Stomach (tissue), 4 donors: ENCODE data around the gene MAGI2.

Experiments used
- POLR2A ChIP-seq, 4 donors: fragments of 450-650 bp; IDR thresholded peaks; one replicate each; pipeline ENCODE4 v1.6.1; 2016; ENCODE audit warnings: antibody characterized with exemption in 4 of 4, control low read depth in 2 of 4, mild to moderate bottlenecking in 1 of 4, moderate library complexity in 1 of 4
- POLR2AphosphoS5 ChIP-seq, 3 donors: sonication (generic); formaldehyde crosslinking; IDR thresholded peaks; one replicate each; pipeline ENCODE4 v1.6.1; 2016; ENCODE audit warnings: antibody characterized with exemption in 3 of 3
- TF ChIP-seq, protein P1 (sequence below), 7 experiments: fragments of 450-650 bp in 4 of 7; fragments of 200-600 bp in 3 of 7; sonication (generic) in 3 of 7; IDR thresholded peaks; one replicate each; pipeline ENCODE4 v1.5.1; 2016 to 2019; ENCODE audit warnings: antibody characterized with exemption in 7 of 7, control low read depth in 2 of 7, mild to moderate bottlenecking in 1 of 7

DNA sequence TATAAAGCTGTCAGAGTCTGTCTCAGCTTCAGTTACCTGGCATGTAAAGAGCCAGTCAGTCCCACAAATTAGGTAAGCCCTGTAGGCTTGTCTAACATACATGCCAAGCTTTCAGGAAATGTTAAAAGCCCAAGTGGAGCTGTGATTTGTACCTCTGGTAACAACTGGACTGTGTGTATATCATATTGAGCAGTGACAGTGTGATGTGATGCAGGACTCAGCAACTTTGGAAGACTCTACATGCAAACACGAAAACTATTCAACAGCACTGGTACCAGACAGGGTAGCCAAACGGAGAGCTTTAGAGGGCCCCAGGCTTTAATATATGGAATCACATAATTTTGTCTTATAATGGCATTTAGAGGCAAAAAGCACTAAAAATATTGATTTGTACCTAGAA is 1066.9 kb downstream of the MAGI2 start:
- TF ChIP-seq, protein P1, sequence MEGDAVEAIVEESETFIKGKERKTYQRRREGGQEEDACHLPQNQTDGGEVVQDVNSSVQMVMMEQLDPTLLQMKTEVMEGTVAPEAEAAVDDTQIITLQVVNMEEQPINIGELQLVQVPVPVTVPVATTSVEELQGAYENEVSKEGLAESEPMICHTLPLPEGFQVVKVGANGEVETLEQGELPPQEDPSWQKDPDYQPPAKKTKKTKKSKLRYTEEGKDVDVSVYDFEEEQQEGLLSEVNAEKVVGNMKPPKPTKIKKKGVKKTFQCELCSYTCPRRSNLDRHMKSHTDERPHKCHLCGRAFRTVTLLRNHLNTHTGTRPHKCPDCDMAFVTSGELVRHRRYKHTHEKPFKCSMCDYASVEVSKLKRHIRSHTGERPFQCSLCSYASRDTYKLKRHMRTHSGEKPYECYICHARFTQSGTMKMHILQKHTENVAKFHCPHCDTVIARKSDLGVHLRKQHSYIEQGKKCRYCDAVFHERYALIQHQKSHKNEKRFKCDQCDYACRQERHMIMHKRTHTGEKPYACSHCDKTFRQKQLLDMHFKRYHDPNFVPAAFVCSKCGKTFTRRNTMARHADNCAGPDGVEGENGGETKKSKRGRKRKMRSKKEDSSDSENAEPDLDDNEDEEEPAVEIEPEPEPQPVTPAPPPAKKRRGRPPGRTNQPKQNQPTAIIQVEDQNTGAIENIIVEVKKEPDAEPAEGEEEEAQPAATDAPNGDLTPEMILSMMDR (IDR thresholded peaks at IDR 0.05): no peak
- TF ChIP-seq POLR2AphosphoS5 (IDR thresholded peaks at IDR 0.05) (no peak), POLR2A (IDR thresholded peaks at IDR 0.05) (no peak)
